Calu3 (cell line): ENCODE measurements around the gene RPS21. TPM values are rescaled to one million over a fixed set of nuclear protein-coding genes. Genes with fewer than 3 reads are reported as not detected.

Experiments used
- BruUV-seq: library from RNA; stranded (reverse); fragments of 400-500 nt; replicated peaks from 2 replicates; lab custom pipeline; 2021; lab: Mats Ljungman, UMichigan
- CTCF ChIA-PET: fragments of 300-600 bp; sonication (Branson Sonifier 250); formaldehyde crosslinking; loops from one replicate; lab custom pipeline; 2022; ENCODE audit warnings: antibody characterized with exemption; lab: Charles Lee
- DNase-seq: peaks from one replicate; pipeline ENCODE4 v3.0.0; 2022
- H3K27ac Mint-ChIP-seq: one replicate; pipeline ENCODE4 v1.8.0; 2022; ENCODE audit warnings: mixed read lengths; ENCODE audit not compliant: unreplicated experiment
- H3K27me3 Mint-ChIP-seq: one replicate; pipeline ENCODE4 v1.8.0; 2022; ENCODE audit warnings: mixed read lengths; ENCODE audit not compliant: unreplicated experiment
- H3K36me3 Mint-ChIP-seq: one replicate; pipeline ENCODE4 v1.8.0; 2022; ENCODE audit warnings: mild to moderate bottlenecking, moderate library complexity, mixed read lengths; ENCODE audit not compliant: insufficient read depth, unreplicated experiment
- H3K4me1 Mint-ChIP-seq: one replicate; pipeline ENCODE4 v1.8.0; 2022; ENCODE audit warnings: mild to moderate bottlenecking, low read depth, mixed read lengths; ENCODE audit not compliant: unreplicated experiment
- H3K4me3 Mint-ChIP-seq: one replicate; pipeline ENCODE4 v1.8.0; 2022; ENCODE audit warnings: mild to moderate bottlenecking, low read depth, moderate library complexity, mixed read lengths; ENCODE audit not compliant: unreplicated experiment
- H3K9me3 Mint-ChIP-seq: one replicate; pipeline ENCODE4 v1.8.0; 2022; ENCODE audit warnings: low read depth, mixed read lengths; ENCODE audit not compliant: unreplicated experiment
- intact Hi-C: fragments of 100-400 bp; cut with micrococcal nuclease; formaldehyde crosslinking; loops from one replicate; pipeline ENCODE4 v1.10.0; 2022; ENCODE audit not compliant: unreplicated experiment
- total RNA-seq: library from RNA; stranded (reverse); gene quantifications from 2 replicates; pipeline ENCODE4 v1.2.3, GENCODE V29; 2022
- TF ChIP-seq, protein P1 (sequence below): fragments of 200-600 bp; IDR thresholded peaks from one replicate; pipeline ENCODE4 v1.8.0; 2022; ENCODE audit warnings: antibody characterized with exemption; ENCODE audit not compliant: unreplicated experiment

Gene RPS21
- total RNA-seq, 1 experiment from 2014 or later = 1,936 TPM

DNA sequence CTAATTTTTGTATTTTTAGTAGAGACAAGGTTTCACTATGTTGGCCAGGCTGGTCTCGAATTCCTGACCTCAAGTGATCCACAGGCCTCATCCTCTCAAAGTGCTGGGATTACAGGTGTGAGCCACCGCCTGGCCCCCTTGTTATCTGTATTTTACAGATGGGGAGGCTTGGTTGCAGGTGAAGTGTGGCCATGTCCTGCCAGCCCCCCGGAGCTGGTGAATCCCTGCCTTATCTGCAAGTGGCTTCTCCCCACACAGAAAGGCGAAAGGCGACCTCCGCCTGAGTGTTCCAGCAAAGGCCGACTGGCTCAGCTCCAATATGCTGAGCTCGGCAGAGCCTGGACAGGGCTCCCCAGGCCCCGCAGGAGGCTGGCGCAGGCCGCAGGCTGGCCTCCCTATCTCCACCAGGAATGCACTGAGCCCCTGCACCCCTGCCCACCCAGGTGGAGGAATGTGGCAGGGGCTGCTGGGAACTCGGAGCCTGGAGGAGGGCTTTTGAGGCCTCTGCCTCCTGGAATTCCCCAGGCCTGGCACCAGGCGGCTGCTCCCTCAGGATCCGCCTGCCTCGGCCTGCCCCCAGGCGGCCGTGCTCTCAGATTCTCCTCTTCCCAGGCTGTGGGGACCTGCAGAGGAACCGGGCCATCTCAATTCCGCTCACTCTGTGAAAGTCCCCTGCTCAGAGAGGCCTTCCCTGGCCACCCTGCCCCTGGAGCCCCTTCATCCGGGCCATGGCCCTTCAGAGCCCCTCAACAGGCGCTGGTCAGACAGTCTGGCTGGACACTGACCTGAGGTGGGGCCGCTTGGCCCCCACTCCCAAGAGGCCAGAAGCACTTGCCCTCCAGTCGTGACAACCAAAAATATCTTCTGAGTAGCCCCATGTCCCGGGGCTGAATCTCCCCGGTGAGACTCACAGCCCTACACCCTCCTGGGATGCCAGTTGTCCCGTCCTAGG lies 10.5 kb upstream of the RPS21 start:
- TF ChIP-seq, protein P1, sequence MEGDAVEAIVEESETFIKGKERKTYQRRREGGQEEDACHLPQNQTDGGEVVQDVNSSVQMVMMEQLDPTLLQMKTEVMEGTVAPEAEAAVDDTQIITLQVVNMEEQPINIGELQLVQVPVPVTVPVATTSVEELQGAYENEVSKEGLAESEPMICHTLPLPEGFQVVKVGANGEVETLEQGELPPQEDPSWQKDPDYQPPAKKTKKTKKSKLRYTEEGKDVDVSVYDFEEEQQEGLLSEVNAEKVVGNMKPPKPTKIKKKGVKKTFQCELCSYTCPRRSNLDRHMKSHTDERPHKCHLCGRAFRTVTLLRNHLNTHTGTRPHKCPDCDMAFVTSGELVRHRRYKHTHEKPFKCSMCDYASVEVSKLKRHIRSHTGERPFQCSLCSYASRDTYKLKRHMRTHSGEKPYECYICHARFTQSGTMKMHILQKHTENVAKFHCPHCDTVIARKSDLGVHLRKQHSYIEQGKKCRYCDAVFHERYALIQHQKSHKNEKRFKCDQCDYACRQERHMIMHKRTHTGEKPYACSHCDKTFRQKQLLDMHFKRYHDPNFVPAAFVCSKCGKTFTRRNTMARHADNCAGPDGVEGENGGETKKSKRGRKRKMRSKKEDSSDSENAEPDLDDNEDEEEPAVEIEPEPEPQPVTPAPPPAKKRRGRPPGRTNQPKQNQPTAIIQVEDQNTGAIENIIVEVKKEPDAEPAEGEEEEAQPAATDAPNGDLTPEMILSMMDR = peak; percentile 68
- no peaks in the 10 kb centered on the region for H3K9me3 Mint-ChIP-seq
- no peak overlapping the region for H3K27ac Mint-ChIP-seq
- H3K4me1 Mint-ChIP-seq = peaks cover 15% of the 10 kb centered on the region
- intact Hi-C loops = no loop called here
- H3K27me3 Mint-ChIP-seq = no peaks in the 10 kb centered on the region
- peaks cover 30% of the 10 kb centered on the region for H3K36me3 Mint-ChIP-seq
- no peak overlapping the region for H3K4me3 Mint-ChIP-seq
- peak; percentile 82 for DNase-seq
- BruUV-seq = no TSS peak
- CTCF ChIA-PET = interaction anchor here (0.6 to 2.0 kb wide), 4 partner anchors 10 to 74 kb away, joined by 3 to 13 read pairs (median 8); partner anchors contain the start of genes ADRM1 and RPS21

DNA sequence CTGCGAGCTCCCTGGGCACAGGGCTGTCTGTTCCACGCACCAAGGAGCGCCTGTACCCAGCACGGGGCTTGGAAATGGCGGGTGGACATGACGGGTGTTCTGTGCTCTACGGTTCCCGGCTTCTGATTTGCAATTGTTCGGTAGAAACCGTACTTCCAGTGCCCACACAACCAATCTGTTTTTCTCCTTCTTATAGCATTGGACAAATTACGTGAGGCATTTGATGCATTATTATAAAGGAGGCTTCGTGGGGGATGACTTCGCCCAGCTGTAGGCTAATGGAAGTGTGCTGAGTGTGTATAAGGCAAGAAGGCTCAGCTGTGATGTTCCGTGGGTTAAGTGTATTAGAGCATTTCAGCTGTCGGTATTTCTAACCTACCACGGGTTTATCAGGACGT lies 9.8 kb upstream of the RPS21 start:
- H3K27ac Mint-ChIP-seq = no peak overlapping the region

GRCh38 chr20:62377615-62378178 lies 9.2 kb upstream of the RPS21 start:
- intact Hi-C loops = no loop called here
- TF ChIP-seq, protein P1 = no peak
- no TSS peak for BruUV-seq
- no peak overlapping the region for H3K4me3 Mint-ChIP-seq
- CTCF ChIA-PET = no interaction called here
- no peak overlapping the region for H3K27ac Mint-ChIP-seq
- DNase-seq = no peak
- H3K4me1 Mint-ChIP-seq = peaks cover 27% of the 10 kb centered on the region
- H3K9me3 Mint-ChIP-seq = peaks cover 5% of the 10 kb centered on the region
- peaks cover 38% of the 10 kb centered on the region for H3K36me3 Mint-ChIP-seq
- no peaks in the 10 kb centered on the region for H3K27me3 Mint-ChIP-seq

More for the DNA sequence above, 9.8 kb upstream of the RPS21 start:
- no TSS peak for BruUV-seq
- peaks cover 4% of the 10 kb centered on the region for H3K9me3 Mint-ChIP-seq
- H3K4me1 Mint-ChIP-seq = peaks cover 22% of the 10 kb centered on the region
- intact Hi-C loops = no loop called here
- no peaks in the 10 kb centered on the region for H3K27me3 Mint-ChIP-seq
- TF ChIP-seq, protein P1 = no peak
- peaks cover 34% of the 10 kb centered on the region for H3K36me3 Mint-ChIP-seq
- CTCF ChIA-PET = interaction anchor here (1.2 kb wide), 1 partner anchor 10 kb away, joined by 11 read pairs; the partner anchor contains the start of gene RPS21
- no peak overlapping the region for H3K4me3 Mint-ChIP-seq
- DNase-seq = no peak

DNA sequence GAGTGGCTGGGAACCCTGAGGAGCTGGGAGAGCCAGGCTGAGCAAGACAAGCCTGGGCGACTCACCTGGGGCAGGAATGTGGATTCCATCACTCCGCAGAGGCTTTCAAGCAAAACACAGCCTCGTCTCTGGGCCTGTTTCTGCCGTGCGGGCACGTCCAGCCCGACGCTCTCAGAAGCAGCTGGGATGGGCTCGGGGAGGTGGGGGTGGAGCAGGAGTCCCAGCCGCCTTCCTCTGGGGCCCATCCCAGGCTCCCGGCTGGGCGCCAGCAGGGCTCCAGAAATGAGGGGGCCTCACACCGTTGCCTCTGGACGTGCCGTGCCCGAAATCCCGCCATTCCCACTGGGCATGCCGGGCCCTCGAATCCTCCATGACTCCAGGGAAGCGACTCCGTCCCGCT lies 8.7 kb upstream of the RPS21 start:
- no peak overlapping the region for H3K4me3 Mint-ChIP-seq
- peaks cover 5% of the 10 kb centered on the region for H3K9me3 Mint-ChIP-seq
- peaks cover 38% of the 10 kb centered on the region for H3K36me3 Mint-ChIP-seq
- CTCF ChIA-PET = interaction anchor here (1.8 kb wide), 1 partner anchor 13 kb away, joined by 7 read pairs; no protein-coding TSS in a partner anchor
- no peak overlapping the region for H3K27ac Mint-ChIP-seq
- DNase-seq = no peak
- H3K4me1 Mint-ChIP-seq = peaks cover 26% of the 10 kb centered on the region
- BruUV-seq = no TSS peak
- H3K27me3 Mint-ChIP-seq = no peaks in the 10 kb centered on the region
- intact Hi-C loops = no loop called here
- TF ChIP-seq, protein P1 = no peak
